H9 (cell line): ENCODE data around the gene MTHFD1L. TPM values are rescaled to one million over a fixed set of nuclear protein-coding genes. Genes with fewer than 3 reads are reported as not detected.

Experiments
- DNase-seq: peaks from one replicate; pipeline ENCODE4 v3.0.0-alpha.2; 2017
- H2AFZ ChIP-seq: one replicate; pipeline ENCODE4 v1.6.1; 2013; ENCODE audit warnings: mild to moderate bottlenecking, low read length, control low read depth, moderate library complexity
- H2AK5ac ChIP-seq: 2 replicates; pipeline ENCODE4 v1.6.1; 2013; ENCODE audit warnings: low read length, control low read depth, mixed read lengths; ENCODE audit not compliant: insufficient read length
- H2BK120ac ChIP-seq: one replicate; pipeline ENCODE4 v1.6.1; 2013; ENCODE audit warnings: low read depth, mild to moderate bottlenecking, low read length, control low read depth, inconsistent platforms; ENCODE audit not compliant: poor library complexity, severe bottlenecking
- H2BK12ac ChIP-seq: 2 replicates; pipeline ENCODE4 v1.6.1; 2013; ENCODE audit warnings: low read length, control low read depth, mixed read lengths, low read depth; ENCODE audit not compliant: insufficient read length
- H2BK15ac ChIP-seq: 2 replicates; pipeline ENCODE4 v1.6.1; 2013; ENCODE audit warnings: low read depth, low read length, control low read depth
- H2BK20ac ChIP-seq: one replicate; pipeline ENCODE4 v1.6.1; 2013; ENCODE audit warnings: low read depth, mild to moderate bottlenecking, low read length, control low read depth, inconsistent platforms; ENCODE audit not compliant: poor library complexity, severe bottlenecking
- H2BK5ac ChIP-seq: 2 replicates; pipeline ENCODE4 v1.6.1; 2013; ENCODE audit warnings: low read length, control low read depth, mixed read lengths; ENCODE audit not compliant: insufficient read length
- H3K14ac ChIP-seq: 2 replicates; pipeline ENCODE4 v1.6.1; 2013; ENCODE audit warnings: low read length, control low read depth; ENCODE audit not compliant: insufficient read depth
- H3K18ac ChIP-seq: 2 replicates; pipeline ENCODE4 v1.6.1; 2013; ENCODE audit warnings: low read depth, mild to moderate bottlenecking, mixed read lengths, low read length, control low read depth; ENCODE audit not compliant: insufficient read length
- H3K23ac ChIP-seq: 2 replicates; pipeline ENCODE4 v1.6.1; 2013; ENCODE audit warnings: low read length, control low read depth, mixed read lengths, low read depth; ENCODE audit not compliant: insufficient read length
- H3K23me2 ChIP-seq: 2 replicates; pipeline ENCODE4 v1.6.1; 2013; ENCODE audit warnings: low read depth, mild to moderate bottlenecking, mixed read lengths, low read length, control low read depth; ENCODE audit not compliant: insufficient read length, poor library complexity, severe bottlenecking
- H3K27ac ChIP-seq: 2 replicates; pipeline ENCODE4 v1.5.1; 2013; ENCODE audit warnings: low read length, control low read depth, mixed read lengths, low read depth; ENCODE audit not compliant: insufficient read length
- H3K27me3 ChIP-seq: 2 replicates; pipeline ENCODE4 v1.6.1; 2013; ENCODE audit warnings: low read length, control low read depth, inconsistent platforms; ENCODE audit not compliant: insufficient read depth
- H3K4ac ChIP-seq: 2 replicates; pipeline ENCODE4 v1.6.1; 2013; ENCODE audit warnings: low read depth, mild to moderate bottlenecking, control low read depth, inconsistent platforms, low read length, moderate library complexity
- H3K4me1 ChIP-seq: 2 replicates; pipeline ENCODE4 v1.6.1; 2013; ENCODE audit warnings: low read length, control low read depth, inconsistent platforms; ENCODE audit not compliant: insufficient read depth
- H3K4me2 ChIP-seq: 2 replicates; pipeline ENCODE4 v1.6.1; 2013; ENCODE audit warnings: low read length, control low read depth, mixed read lengths; ENCODE audit not compliant: insufficient read length, insufficient read depth
- H3K56ac ChIP-seq: 2 replicates; pipeline ENCODE4 v1.6.1; 2013; ENCODE audit warnings: low read depth, mild to moderate bottlenecking, mixed read lengths, low read length, control low read depth; ENCODE audit not compliant: insufficient read length
- H3K79me1 ChIP-seq: 2 replicates; pipeline ENCODE4 v1.6.1; 2013; ENCODE audit warnings: low read depth, mild to moderate bottlenecking, moderate library complexity, low read length, control low read depth, inconsistent platforms; ENCODE audit not compliant: insufficient read depth, poor library complexity, severe bottlenecking
- H3K79me2 ChIP-seq: 2 replicates; pipeline ENCODE4 v1.6.1; 2013; ENCODE audit warnings: low read length, control low read depth, inconsistent platforms; ENCODE audit not compliant: insufficient read depth
- H3K9ac ChIP-seq: 2 replicates; pipeline ENCODE4 v1.6.1; 2013; ENCODE audit warnings: low read length, control low read depth, mixed read lengths; ENCODE audit not compliant: insufficient read length; ENCODE audit errors: extremely low read depth
- H3K9me3 ChIP-seq: one replicate; pipeline ENCODE4 v1.6.1; 2013; ENCODE audit warnings: low read depth, low read length, inconsistent platforms; ENCODE audit not compliant: control insufficient read depth
- H3T11ph ChIP-seq: one replicate; pipeline ENCODE4 v1.6.1; 2013; ENCODE audit warnings: mild to moderate bottlenecking, low read length, control low read depth, inconsistent platforms
- H4K20me1 ChIP-seq: one replicate; pipeline ENCODE4 v1.6.1; 2013; ENCODE audit not compliant: control insufficient read depth, insufficient read length, insufficient read depth
- H4K5ac ChIP-seq: 2 replicates; pipeline ENCODE4 v1.6.1; 2013; ENCODE audit warnings: low read depth, mild to moderate bottlenecking, mixed read lengths, low read length, control low read depth; ENCODE audit not compliant: insufficient read length
- H4K8ac ChIP-seq: replicated peaks from 2 replicates; pipeline ENCODE4 v1.6.1; 2013; ENCODE audit warnings: low read length, control low read depth, mixed read lengths, low read depth; ENCODE audit not compliant: insufficient read length
- H4K91ac ChIP-seq: 2 replicates; pipeline ENCODE4 v1.6.1; 2013; ENCODE audit warnings: low read depth, mild to moderate bottlenecking, moderate library complexity, mixed read lengths, low read length, control low read depth; ENCODE audit not compliant: insufficient read length
- H3K27ac Mint-ChIP-seq, 3 experiments: 2 replicates in 2 of 3; 3 replicates in 1 of 3; pipeline ENCODE4 v1.8.0; 2020 to 2021; ENCODE audit warnings: mixed read lengths in 3 of 3, mild to moderate bottlenecking in 1 of 3, moderate library complexity in 1 of 3
- H3K27me3 Mint-ChIP-seq: 2 replicates; pipeline ENCODE4 v1.8.0; 2021; ENCODE audit warnings: low read depth, mild to moderate bottlenecking, moderate library complexity, mixed read lengths
- H3K36me3 Mint-ChIP-seq, 3 experiments: 2 replicates in 2 of 3; 3 replicates in 1 of 3; pipeline ENCODE4 v1.8.0; 2020 to 2021; ENCODE audit warnings: low read depth in 3 of 3, mixed read lengths in 3 of 3; ENCODE audit not compliant: insufficient read depth in 1 of 3
- H3K4me1 Mint-ChIP-seq, 2 experiments: 2 replicates each; pipeline ENCODE4 v1.8.0; 2020; ENCODE audit warnings: mixed read lengths in 2 of 2
- H3K4me3 Mint-ChIP-seq, 2 experiments: 2 replicates in 1 of 2; 3 replicates in 1 of 2; pipeline ENCODE4 v1.8.0; 2020 to 2021; ENCODE audit warnings: mild to moderate bottlenecking in 2 of 2, mixed read lengths in 2 of 2, moderate library complexity in 1 of 2
- H3K9me3 Mint-ChIP-seq, 2 experiments: 2 replicates in 1 of 2; 3 replicates in 1 of 2; pipeline ENCODE4 v1.8.0; 2020; ENCODE audit warnings: mild to moderate bottlenecking in 2 of 2, mixed read lengths in 2 of 2, moderate library complexity in 1 of 2
- WGBS: extraction: QIAGEN DNeasy Blood & Tissue Kit; methylation state at CpG from one replicate; pipeline ENCODE4 v1.1.7; 2013; ENCODE audit warnings: missing lambda C conversion rate, low lambda C conversion rate, mixed read lengths; ENCODE audit not compliant: insufficient read length; ENCODE audit errors: extremely low coverage; 5-methylcytosine and 5-hydroxymethylcytosine counted together
- total RNA-seq: library from RNA; stranded (reverse); gene quantifications from 2 replicates; pipeline ENCODE4 v1.2.1, GENCODE V29; 2021
- TF ChIP-seq, protein P1 (sequence below): fragments of 200-600 bp; sonication (generic); conservative IDR thresholded peaks from 3 replicates; pipeline ENCODE4 v1.8.0; 2021; ENCODE audit warnings: antibody characterized with exemption, mild to moderate bottlenecking

MTHFD1L gene
- total RNA-seq, 1 experiment from 2014 or later, result 90.2 TPM

DNA sequence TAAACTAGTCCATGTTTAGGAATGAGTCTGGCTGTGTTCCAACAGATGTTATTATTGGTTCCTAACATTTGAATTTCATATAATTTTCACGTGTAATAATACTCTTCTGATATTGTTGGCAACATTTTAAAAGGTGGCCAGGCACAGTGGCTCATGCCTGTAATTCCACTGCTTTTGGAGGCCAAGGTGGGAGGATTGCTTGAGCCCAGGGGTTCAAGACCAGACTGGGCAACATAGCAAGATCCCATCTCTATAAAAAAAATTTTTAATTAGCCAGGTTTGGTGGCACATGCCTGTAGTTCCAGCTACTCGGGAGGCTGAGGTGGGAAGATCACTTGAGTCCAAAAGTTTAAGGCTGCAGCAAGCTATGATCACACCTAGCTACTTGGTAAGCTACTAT, 116.2 kb downstream of the MTHFD1L start:
- Histone ChIP-seq H2BK15ac (no peak overlapping the region), H3K79me2 (no peaks in the 10 kb centered on the region), H3K27me3 (no peaks in the 10 kb centered on the region), H2BK120ac (no peak overlapping the region), H3K4me2 (no peak overlapping the region), H3K4ac (no peak overlapping the region), H2BK20ac (no peak overlapping the region), H3K79me1 (no peaks in the 10 kb centered on the region), H3K56ac (no peak overlapping the region), H2AFZ (no peak overlapping the region), H3K14ac (no peak overlapping the region), H2AK5ac (no peak overlapping the region), H2BK5ac (no peak overlapping the region), H4K5ac (no peak overlapping the region), H3K9me3 (no peaks in the 10 kb centered on the region), H2BK12ac (no peak overlapping the region), H4K20me1 (no peaks in the 10 kb centered on the region), H3K18ac (no peak overlapping the region), H3K9ac (no peak overlapping the region), H4K91ac (no peak overlapping the region), H3K23ac (no peak overlapping the region), H3K27ac (no peak overlapping the region), H3K4me1 (no peaks in the 10 kb centered on the region), H4K8ac (no peak overlapping the region), H3K23me2 (no peaks in the 10 kb centered on the region), H3T11ph (no peak overlapping the region)
- DNase-seq, result no peak
- no CpG with 5 or more reads among the region's 2 CpGs for WGBS
- no peak overlapping the region for H3K27ac Mint-ChIP-seq
- H3K4me3 Mint-ChIP-seq, result no peak overlapping the region
- H3K9me3 Mint-ChIP-seq, result no peaks in the 10 kb centered on the region
- TF ChIP-seq, protein P1, sequence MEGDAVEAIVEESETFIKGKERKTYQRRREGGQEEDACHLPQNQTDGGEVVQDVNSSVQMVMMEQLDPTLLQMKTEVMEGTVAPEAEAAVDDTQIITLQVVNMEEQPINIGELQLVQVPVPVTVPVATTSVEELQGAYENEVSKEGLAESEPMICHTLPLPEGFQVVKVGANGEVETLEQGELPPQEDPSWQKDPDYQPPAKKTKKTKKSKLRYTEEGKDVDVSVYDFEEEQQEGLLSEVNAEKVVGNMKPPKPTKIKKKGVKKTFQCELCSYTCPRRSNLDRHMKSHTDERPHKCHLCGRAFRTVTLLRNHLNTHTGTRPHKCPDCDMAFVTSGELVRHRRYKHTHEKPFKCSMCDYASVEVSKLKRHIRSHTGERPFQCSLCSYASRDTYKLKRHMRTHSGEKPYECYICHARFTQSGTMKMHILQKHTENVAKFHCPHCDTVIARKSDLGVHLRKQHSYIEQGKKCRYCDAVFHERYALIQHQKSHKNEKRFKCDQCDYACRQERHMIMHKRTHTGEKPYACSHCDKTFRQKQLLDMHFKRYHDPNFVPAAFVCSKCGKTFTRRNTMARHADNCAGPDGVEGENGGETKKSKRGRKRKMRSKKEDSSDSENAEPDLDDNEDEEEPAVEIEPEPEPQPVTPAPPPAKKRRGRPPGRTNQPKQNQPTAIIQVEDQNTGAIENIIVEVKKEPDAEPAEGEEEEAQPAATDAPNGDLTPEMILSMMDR, result no peak
- peaks cover 0 to 41% (median 0%) of the 10 kb centered on the region in 3 experiments; a peak in 5 of 7 replicates for H3K36me3 Mint-ChIP-seq
- peaks cover 0 to 4% of the 10 kb centered on the region in 2 experiments; a peak in 2 of 4 replicates for H3K4me1 Mint-ChIP-seq
- H3K27me3 Mint-ChIP-seq, result no peaks in the 10 kb centered on the region
